NCI-H2196 (cell line): Measurements from ENCODE around the gene CHD9.
"Not testable (repeated sequence)": the region's sequence is repeated elsewhere in the genome, so short reads cannot be mapped to it uniquely, and the experiment has no call there.

Source experiments
- DNase-seq: peaks from one replicate; lab custom pipeline; 2025; ENCODE audit not compliant: unreplicated experiment; lab: John Stamatoyannopoulos, UW

Gene CHD9

DNA sequence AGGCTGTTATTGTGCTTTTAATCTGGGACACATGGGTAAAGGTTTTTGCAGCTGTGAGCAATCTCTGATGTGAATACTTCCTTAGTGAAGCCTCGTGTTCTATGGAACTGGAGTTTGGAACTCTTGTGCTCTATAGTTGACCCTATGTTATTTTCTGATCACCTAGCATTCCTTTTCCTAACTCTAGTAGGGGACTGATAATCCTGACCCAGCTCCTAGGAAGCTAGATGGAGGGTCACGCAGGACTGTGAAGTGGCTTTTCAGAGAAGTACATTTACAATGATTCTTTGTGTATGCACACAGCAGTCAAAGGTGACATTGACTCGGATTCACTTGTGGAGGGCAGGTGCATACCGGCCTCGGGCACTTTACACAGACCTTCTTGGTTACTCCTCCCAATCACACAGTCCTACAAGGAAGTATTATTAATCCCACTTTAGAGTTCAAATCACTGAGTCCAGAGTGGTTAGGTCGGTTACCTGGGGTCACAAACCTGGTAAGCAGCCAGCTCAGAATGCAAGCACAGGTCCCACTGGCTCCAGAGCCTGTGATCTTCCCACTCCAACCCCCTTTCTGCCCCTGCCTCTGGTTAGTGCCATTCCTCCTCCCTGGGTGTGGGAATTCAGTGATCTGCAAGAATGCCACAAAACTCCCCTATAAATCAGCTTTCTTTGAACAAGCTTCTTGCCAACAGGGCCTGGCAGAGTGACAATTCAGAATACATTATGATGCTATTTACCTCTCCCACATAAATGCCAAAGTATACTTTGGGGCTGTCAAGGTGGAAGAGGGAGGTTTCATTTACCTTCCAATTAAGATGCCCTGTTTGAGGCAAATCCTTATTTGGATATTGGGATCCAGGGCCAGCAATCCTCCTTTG lies 9.2 kb upstream of the CHD9 start:
- no peak for DNase-seq

DNA sequence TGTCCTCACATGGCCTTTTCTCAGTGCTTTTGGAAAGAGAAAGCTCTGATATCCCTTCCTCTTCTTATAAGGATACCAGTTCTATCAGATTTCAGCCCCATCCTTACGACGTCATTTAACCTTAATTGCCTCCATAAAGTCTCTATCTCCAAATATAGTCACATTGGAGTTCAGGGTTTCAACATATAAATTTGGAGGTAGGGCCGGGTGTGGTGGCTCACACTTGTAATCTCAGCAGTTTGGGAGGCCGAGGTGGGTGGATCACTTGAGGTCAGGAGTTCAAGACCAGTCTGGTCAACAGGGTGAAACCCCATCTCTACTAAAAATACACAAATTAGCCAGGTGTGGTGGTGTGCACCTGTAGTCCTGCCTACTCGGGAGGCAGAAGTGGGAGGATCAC lies 7.3 kb upstream of the CHD9 start:
- DNase-seq, result not testable (repeated sequence)

DNA sequence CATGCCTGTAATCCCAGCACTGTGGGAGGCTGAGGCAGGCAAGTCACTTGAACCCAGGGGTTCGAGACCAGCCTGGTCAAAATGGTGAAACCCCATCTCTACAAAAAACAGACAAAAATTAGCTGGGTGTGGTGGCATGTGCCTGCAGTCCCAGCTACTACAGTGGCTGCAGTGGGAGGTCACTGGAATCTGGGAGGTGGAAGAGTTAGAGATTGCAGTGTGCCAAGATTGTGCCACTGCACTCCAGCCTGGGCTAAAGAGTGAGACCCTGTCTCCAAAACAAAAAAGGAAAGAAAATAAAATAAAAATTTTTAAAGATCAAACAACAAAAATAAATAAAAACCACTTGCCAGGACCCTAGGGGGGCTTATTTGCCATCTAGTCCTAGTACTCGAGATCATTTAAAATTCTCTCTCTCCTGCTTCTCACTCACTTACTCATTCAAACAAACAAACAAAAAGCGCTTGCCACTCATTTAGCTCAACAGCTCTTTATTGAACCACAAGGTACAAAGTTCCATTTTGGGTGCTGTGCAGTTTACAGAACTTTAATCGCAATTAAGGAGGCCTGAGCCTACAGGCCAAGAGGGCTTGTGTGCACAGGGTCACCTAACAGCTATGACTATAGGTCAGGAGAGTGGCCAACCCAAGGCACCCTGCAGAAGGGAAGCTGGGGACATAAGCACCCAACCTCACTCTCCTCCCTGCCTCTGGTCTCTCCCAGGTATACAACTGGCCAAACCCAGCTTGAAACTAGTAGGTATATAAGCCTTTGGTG lies 6.5 kb upstream of the CHD9 start:
- no peak for DNase-seq

DNA sequence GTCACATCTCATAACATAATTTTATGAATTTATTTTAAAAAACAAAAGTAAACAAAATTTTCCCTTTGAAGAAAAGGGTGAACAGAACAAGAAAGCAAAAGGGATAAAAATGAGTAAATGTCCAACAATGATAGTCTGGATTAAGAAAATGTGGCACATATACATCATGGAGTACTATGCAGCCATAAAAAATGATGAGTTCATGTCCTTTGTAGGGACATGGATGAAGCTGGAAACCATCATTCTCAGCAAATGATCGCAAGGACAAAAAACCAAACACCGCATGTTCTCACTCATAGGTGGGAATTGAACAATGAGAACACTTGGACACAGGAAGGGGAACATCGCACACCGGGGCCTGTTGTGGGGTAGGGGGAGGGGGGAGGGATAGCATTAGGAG lies 3.5 kb upstream of the CHD9 start:
- DNase-seq, result not testable (repeated sequence)

DNA sequence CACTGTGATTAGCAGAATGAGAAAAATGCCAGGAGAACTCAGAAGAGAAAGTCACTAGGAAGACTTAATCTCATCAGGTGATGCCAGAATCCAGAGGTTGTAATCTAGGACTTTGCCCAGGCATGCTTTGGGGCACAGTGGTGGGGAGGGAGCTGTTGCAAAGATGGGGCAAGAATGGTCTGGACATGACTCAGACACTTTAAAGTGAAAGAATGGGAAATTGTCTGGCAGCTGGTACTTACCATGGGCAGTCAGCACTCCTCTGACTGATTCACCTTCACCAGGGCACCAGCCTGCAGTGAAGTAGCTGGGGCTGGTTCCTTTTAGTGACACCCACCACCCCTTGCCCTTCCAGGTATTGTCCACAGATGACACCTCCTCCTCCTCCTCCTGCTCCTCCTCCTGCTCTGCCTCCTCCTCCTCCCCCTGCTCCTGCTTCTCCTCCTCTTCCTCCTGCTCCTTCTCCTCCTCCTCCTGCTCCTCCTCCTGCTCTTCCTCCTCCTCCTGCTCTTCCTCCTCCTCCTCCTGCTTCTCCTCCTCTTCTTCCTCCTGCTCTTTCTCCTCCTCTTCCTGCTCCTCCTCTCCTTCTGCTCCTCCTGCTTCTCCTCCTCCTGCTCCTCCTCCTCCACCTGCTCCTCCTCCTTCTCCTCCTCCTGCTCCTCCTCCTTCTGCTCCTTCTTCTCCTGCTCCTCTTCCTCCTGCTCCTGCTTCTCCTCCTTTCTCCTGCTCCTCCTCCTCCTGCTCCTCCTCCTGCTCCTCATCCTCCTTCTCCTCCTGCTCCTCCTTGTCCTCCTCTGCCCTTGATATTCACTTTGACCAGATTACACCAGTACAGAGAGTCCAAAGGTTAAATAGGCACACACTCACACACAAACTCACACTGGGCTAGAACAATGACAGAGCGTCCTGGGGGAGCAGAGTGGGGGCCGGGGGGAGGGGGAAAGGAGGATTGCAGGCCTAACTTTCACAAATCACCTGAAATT lies 2.0 kb upstream of the CHD9 start, which contains the start of gene CHD9NB:
Gene CHD9NB, minus strand, starts transcription at position 379 of the 983 bp plus-strand sequence. CDS start 8,739 bp downstream, outside the sequence.
- DNase-seq, result peak; percentile 20

DNA sequence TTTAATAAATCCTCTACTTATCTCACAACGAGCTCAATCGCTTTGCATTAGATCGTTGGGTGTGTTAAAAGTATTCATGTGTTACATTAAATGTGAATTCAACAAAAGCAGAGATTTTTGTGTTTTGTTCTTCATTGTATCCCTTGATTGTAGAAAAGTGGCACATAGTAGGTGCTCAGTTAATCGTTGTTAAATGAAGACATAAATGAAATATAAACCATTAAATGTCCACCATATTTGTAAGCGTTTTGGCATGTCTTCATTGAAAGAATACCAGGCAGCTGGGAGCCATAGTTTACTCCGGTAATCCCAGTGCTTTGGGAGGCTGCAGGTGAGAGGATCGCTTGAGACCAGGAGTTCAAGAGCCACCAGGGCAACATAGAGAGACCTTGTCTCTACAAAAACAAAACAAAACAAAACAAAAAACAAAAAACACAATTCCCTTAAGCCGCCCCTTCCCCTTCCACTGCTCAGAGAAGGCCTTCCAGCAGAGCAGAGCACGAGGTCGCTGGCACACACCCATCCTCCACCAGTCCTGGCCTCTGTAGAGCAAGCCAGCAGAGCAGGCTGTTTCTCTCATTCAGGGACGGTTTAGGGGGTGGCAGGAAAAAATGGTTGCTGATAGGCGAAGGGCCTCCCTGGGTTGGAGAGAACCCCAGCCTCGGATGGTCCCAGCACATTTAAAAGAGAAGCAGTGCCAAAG lies 673 bp upstream of the CHD9 start:
- DNase-seq, result no peak

DNA sequence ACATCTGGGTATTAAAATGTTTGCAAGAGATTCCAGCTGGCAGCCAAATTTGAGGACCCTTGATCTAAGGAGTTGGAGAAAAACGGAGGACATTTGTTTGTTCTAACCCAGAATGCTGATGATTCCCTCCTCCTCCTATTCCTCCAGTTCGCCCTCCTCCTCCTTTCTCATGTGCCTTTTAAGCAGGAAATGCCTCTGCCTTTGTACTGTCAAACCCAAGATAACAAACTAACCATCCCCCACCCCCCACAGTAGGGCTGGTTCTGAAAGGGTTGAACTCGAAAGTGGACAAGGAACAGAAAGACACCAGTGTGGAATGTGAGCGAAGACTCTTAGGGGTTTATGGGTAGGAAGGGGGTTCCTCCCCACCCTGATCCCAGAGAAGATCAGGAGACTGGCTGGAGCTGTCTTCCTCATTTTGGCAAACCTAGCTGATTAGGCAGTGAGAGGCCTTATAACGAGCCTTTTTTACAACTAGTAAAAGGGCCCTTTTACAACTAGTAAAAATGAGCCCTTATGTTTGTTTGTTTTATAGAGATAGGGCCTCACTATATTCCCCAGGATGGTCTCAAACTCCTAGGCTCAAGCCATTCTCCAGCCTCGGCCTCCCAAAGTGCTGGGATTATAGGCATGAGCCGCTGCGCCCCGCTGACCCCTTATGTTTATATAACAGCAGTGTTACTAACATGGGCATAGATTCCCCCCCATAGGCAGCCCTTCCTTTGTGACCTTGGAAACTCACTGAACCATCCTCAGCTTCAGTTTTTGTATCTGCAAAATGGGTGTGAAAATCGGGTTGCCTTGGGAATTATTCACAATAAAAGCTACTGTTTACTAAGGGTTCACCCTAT lies 975 bp downstream of the CHD9 start:
- peak; percentile 5 for DNase-seq

DNA sequence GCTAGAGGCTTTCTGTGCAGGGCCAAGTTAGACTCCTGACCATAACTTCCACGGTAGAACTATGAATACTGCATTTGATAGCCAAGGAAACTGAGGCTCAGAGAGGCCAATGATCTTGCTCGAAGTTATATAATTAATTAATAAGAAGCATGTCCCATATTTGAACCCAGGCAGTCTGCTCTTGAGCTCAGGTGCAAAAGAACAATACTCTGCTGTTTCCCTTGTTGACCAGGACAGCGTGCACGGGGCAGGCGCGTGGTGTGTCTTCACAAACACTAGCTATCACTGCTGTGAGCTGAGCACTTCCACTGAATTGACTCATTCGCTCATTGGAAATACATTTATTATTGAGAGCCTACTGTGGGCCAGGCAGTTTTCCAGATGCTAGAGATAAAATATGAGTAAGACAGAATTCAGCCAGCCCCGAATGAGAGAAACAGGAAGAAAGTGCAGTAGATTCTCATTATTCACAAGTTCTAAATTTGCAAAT lies 1.6 kb downstream of the CHD9 start:
- DNase-seq, result no peak

DNA sequence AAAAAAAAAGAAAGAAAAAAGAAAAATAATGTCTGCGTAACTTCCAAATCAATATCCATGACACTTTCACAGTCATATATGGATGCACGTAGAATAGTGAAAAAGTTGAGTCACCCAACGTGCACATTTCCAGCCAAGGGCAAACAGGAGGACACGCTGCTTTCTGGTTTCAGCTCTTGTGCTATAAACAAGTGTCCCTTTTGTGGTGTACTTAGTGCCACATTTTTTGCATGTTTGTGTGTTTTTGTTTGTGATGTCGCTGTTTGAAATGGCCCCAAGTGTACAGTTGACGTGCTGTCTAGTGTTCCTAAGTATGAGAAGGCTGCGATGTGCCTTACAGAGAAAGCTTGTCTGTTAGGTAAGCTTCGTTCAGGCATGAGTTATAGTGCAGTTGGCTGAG lies 2.9 kb downstream of the CHD9 start:
- no peak for DNase-seq

DNA sequence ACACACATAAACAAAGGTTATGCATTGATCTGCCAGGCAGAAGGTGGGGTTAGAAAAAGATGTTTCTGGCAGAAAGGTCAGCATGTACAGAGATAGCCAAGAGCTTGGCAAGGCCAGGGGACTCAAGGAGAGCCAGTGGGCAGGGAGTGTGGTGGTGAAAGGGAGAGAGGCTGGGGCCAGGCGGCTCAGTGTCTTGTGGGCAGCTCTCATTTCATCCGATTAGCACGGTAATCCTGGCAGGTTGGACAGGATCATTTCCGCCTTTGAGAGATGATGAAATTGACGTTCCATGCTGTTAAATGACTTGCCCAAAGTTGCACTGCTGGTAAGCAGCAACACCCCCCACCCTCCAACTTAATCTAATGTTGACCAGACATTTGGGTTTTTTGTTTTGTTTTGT lies 3.6 kb downstream of the CHD9 start:
- no peak for DNase-seq

DNA sequence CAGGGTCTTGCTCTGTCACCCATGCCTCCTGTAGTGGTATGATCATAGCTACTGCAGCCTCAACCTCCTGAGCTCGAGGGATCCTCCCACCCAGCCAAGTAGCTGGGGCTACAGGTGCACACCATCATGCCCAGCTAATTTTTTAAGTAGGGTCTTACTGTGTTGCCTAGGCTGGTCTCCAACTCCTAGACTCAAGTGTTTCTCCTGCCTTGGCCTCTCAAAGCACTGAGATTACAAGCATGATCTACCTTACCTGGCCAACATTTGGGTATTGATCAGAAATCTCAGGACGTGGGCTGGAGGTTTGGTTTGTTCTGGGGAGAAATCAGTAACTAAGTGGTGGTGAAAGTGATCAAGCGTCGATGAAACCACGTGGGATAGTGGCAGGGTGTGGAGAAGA lies 4.1 kb downstream of the CHD9 start:
- no peak for DNase-seq

DNA sequence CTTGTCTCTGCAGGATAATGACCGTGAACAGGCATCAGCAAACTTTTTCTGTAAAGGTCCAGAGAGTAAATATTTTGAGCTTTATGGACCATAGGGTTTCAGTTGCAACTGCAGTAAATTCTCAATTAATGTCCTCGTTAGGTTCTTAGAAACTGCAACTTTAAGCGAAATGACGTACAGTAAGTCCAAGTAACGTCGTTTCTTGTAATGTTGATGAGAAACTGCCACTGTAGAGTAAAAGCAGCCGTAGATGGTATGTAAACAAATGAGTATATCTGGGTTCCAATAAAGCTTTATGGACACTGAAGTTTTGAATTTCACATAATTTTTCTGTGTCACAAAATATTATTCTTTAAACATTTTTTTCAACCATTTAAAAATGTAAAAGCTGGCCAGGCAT lies 4.9 kb downstream of the CHD9 start:
- no peak for DNase-seq

DNA sequence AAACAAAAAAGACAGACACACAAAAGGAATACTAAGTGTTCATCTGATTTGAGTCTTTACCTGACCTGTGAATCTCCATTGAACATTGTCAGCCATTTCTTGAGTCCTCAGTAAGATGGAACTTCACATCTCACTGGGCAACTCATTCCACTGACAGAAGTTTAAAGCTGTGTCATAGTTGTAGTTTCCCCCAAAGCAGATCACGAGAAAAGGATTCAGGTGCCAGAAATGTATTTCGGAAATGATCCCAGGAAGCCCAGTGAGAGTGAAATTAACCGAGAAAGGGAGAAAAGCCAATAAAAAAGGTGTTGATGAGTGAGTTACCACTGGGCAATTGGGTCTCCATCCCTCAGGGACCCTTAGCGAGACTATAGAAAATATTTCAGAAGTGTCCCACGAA lies 6.5 kb downstream of the CHD9 start:
- no peak for DNase-seq

DNA sequence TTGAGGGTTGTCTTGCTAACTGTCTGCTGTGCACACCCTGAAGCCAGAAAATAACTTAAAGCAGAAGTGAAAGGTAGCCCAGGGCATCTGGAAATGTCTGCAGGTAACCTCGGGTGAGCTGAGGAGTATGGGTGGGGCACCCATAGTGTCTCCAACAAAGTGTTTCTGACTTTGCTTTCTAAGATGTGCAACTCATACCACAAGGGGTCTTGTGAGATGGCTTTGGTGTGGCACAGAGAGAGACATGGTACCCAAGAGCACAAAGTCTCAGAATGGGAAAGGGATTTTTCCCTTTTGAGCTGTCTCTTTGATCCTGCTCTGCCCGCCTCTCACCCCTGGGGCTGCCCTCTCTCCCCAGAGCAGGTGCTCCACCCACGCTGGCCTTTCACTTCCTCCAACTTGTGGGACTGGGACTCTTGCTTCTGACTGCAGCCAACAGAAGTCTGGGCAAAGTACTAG lies 6.9 kb downstream of the CHD9 start:
- no peak for DNase-seq

DNA sequence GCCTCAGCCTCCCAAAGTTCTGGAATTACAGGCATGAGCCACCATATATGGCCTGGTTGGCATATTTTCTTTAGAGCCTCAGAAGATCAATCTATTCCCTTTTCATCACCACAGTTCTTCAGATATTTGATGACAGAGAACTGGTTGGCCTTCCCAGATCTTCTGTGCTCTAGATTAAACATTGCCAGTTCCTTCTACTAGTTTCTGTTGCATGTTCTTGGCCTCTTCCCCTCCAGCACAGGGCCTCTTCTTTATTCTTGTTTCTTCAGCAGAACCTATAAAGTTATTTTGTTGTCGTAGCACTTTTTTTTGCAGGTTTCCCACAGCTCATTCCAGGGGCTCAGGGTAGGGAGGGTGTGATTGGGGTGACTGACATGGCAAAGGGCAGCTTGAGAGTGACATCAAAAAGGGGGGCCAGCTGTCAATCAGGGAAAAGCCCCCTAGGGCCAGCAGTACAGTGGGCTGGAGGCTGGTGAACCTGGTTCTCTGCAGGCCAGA lies 9.3 kb downstream of the CHD9 start:
- no peak for DNase-seq

DNA sequence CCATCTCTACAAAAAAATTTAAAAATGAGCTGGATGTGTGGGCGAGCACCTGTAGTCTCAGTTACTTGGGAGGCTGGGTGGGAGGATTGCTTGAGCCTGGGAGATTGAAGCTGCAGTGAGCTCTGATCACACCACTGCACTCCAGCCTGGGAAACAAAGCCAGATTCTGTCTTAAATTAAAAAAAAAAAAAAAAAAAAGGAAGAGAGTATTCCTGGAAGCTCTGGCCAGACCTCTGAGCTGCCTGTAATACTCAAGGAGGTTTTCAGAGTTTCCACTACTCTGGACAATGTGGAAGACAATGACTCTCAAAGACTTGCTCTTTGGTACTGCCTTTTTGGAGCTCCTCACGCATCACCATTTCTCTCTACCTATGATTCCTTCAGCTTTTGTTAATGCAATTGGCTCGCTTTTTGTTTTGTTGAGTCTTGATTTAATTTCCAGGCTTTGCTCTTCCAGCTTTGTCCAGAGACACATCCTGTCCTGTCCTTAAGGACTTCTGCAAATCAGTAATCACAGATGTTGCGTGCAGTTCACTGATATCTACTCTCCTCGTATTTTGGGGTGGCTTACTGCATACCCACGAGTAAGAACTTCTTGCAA lies 10.8 kb downstream of the CHD9 start:
- no peak for DNase-seq

DNA sequence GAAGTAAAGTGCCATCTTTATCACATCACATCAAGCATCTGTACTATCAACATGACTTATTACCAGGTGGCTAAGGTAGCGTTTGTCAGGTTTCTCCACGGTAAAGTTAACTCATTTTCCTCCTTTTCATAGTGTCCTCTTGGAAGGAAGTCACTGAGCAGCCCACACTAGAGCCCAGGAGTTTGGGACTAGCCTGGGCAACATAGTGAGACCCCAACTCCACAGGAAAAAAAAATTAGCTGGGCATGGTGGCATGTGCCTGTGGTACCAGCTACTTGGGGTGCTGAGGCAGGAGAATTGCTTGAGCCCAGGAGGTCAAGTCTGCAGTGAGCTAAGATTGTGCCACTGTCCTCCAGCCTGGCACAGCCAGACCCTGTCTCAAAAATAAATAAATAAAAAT lies 12.9 kb downstream of the CHD9 start:
- DNase-seq, result no peak

DNA sequence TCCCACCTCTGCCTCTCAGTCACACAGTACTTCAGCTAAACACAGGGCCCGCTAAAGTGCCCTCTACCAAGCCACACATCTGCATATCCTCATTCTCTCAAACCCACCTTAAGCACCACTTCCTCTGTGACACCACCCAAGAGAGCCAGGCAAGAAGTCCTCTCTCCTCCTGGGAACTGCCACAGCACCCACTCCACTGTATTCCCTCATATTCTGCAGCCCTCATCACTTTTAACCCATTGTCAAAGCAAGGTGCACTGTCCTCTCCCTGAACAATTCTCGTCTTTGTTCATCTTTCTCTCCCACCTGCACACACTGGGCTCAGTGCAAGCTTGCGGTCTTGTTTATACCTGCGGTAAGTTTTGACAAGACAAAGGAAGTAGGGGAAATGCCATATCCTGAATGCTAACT lies 13.6 kb downstream of the CHD9 start:
- DNase-seq, result no peak

DNA sequence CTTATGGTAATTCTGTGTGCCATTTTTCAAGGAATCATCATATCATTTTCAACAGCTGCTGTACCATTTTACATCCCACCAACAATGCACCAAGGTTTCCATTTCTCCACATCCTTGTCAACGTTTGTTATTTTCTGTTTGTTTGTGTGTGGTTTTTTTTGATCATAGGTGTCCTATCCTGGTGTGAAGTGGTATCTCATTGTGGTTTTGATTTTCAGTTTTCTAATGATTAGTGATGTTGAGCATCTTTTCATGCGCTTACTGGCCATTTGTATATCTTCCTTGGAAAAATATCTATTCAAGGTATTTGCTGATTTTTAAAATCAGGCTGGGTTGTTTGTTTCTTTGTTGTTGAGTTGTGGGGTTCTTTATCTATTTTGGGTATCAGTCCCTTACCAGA lies 15.0 kb downstream of the CHD9 start:
- no peak for DNase-seq
